ENCODE measurements around the gene KLF16. TPM values are rescaled to one million over a fixed set of nuclear protein-coding genes. Genes with fewer than 3 reads are reported as not detected.

The KLF16 gene
- total and polyA plus RNA-seq, 2 experiments from 2014 or later, result 6.4 to 16.0 TPM

GRCh38 chr19:1830568-1830967 is 32.8 kb downstream of the KLF16 start:
- H3K36me3 ChIP-seq (replicated peaks; ENCODE audit: insufficient read depth, low read depth), result no peaks in the 10 kb centered on the region
- no peak for DNase-seq (ENCODE audit: low spot score)
- H4K20me1 ChIP-seq (ENCODE audit: insufficient read depth, poor library complexity, severe bottlenecking), result peaks cover 25% of the 10 kb centered on the region
- H3K79me2 ChIP-seq, result peaks cover 41% of the 10 kb centered on the region
- TF ChIP-seq EZH2phosphoT487 (IDR thresholded peaks at IDR 0.05; ENCODE audit: low read depth, severe bottlenecking, unreplicated experiment) (no peak), EZH2 (IDR thresholded peaks at IDR 0.05; ENCODE audit: borderline replicate concordance) (no peak)
- TF ChIP-seq, protein P1, sequence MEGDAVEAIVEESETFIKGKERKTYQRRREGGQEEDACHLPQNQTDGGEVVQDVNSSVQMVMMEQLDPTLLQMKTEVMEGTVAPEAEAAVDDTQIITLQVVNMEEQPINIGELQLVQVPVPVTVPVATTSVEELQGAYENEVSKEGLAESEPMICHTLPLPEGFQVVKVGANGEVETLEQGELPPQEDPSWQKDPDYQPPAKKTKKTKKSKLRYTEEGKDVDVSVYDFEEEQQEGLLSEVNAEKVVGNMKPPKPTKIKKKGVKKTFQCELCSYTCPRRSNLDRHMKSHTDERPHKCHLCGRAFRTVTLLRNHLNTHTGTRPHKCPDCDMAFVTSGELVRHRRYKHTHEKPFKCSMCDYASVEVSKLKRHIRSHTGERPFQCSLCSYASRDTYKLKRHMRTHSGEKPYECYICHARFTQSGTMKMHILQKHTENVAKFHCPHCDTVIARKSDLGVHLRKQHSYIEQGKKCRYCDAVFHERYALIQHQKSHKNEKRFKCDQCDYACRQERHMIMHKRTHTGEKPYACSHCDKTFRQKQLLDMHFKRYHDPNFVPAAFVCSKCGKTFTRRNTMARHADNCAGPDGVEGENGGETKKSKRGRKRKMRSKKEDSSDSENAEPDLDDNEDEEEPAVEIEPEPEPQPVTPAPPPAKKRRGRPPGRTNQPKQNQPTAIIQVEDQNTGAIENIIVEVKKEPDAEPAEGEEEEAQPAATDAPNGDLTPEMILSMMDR (IDR thresholded peaks at IDR 0.05; ENCODE audit: poor library complexity), result no peak
- H3K4me1 ChIP-seq (ENCODE audit: insufficient read depth), result peaks cover 5% of the 10 kb centered on the region
- H3K9me2 ChIP-seq (replicated peaks; ENCODE audit: insufficient read depth), result no peaks in the 10 kb centered on the region
- H2AFZ ChIP-seq, result no peak overlapping the region
- 92% methylated on average over 15 of the region's 15 CpGs for WGBS (ENCODE audit: low lambda C conversion rate, missing lambda C conversion rate)
- no peaks in the 10 kb centered on the region for H3K9me3 ChIP-seq (ENCODE audit: low read depth)
- H3K4me2 ChIP-seq, result no peak overlapping the region
- H3K27me3 ChIP-seq, result no peaks in the 10 kb centered on the region
- H3K27ac ChIP-seq, result no peak overlapping the region
- no peak overlapping the region for H3K4me3 ChIP-seq

DNA sequence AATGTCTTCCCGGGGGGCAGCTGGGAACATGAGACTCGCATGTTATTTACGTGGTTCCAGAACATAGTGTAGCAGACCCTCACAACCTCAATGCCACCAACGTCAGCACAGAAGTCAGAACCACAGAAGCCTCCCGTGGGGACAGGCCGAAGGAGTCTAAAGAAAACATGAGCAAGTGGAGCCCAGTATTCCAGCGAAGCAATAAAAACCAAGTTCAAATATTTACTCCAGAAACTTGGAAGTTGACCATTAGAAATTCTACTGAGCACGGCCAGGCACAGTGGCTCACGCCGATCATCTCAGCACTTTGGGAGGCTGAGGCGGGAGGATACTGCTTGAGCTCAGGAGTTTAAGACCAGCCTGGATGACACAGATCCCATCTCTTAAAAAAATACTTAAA is 33.4 kb downstream of the KLF16 start:
- H4K20me1 ChIP-seq (ENCODE audit: insufficient read depth, poor library complexity, severe bottlenecking), result peaks cover 22% of the 10 kb centered on the region
- DNase-seq (ENCODE audit: low spot score), result no peak

GRCh38 chr19:1828279-1829238 is 34.8 kb downstream of the KLF16 start:
- peaks cover 34% of the 10 kb centered on the region for H3K79me2 ChIP-seq
- no peak overlapping the region for H3K4me2 ChIP-seq
- no peaks in the 10 kb centered on the region for H3K9me2 ChIP-seq (replicated peaks; ENCODE audit: insufficient read depth)
- no peak for DNase-seq (ENCODE audit: low spot score)
- H4K20me1 ChIP-seq (ENCODE audit: insufficient read depth, poor library complexity, severe bottlenecking), result peaks cover 15% of the 10 kb centered on the region
- H3K27me3 ChIP-seq, result no peaks in the 10 kb centered on the region
- H3K4me3 ChIP-seq, result no peak overlapping the region
- peaks cover 5% of the 10 kb centered on the region for H3K4me1 ChIP-seq (ENCODE audit: insufficient read depth)
- no peaks in the 10 kb centered on the region for H3K36me3 ChIP-seq (replicated peaks; ENCODE audit: insufficient read depth, low read depth)
- H3K27ac ChIP-seq, result no peak overlapping the region
- TF ChIP-seq, protein P1 (IDR thresholded peaks at IDR 0.05; ENCODE audit: poor library complexity), result no peak
- TF ChIP-seq EZH2phosphoT487 (IDR thresholded peaks at IDR 0.05; ENCODE audit: low read depth, severe bottlenecking, unreplicated experiment) (no peak), EZH2 (IDR thresholded peaks at IDR 0.05; ENCODE audit: borderline replicate concordance) (no peak)
- 99% methylated on average over 45 of the region's 57 CpGs for WGBS (ENCODE audit: low lambda C conversion rate, missing lambda C conversion rate)
- no peaks in the 10 kb centered on the region for H3K9me3 ChIP-seq (ENCODE audit: low read depth)
- H2AFZ ChIP-seq, result no peak overlapping the region

More for the DNA sequence above, 33.4 kb downstream of the KLF16 start:
- Histone ChIP-seq H3K36me3 (replicated peaks; ENCODE audit: insufficient read depth, low read depth) (no peaks in the 10 kb centered on the region), H2AFZ (no peak overlapping the region), H3K9me2 (replicated peaks; ENCODE audit: insufficient read depth) (no peaks in the 10 kb centered on the region), H3K9me3 (ENCODE audit: low read depth) (no peaks in the 10 kb centered on the region), H3K4me3 (no peak overlapping the region), H3K27me3 (no peaks in the 10 kb centered on the region), H3K27ac (no peak overlapping the region), H3K4me1 (ENCODE audit: insufficient read depth) (peaks cover 5% of the 10 kb centered on the region), H3K79me2 (peaks cover 39% of the 10 kb centered on the region), H3K4me2 (no peak overlapping the region)
- TF ChIP-seq EZH2phosphoT487 (IDR thresholded peaks at IDR 0.05; ENCODE audit: low read depth, severe bottlenecking, unreplicated experiment), result no peak
- TF ChIP-seq, protein P1 (IDR thresholded peaks at IDR 0.05; ENCODE audit: poor library complexity), result no peak
- TF ChIP-seq EZH2 (IDR thresholded peaks at IDR 0.05; ENCODE audit: borderline replicate concordance), result no peak
- WGBS (ENCODE audit: low lambda C conversion rate, missing lambda C conversion rate), result 74% methylated on average over 11 of the region's 11 CpGs

All from hepatocyte (in vitro differentiated cells).